Suppressor macrophage (primary cell): ENCODE measurements around the gene FYN.
"Not testable (repeated sequence)": the region's sequence is repeated elsewhere in the genome, so short reads cannot be mapped to it uniquely, and the experiment has no call there.

Experiments
- DNase-seq, 4 experiments: peaks; one replicate each; pipeline ENCODE4 v3.0.0-alpha.2; 2020 to 2022
- total RNA-seq, 17 experiments: gene quantifications; one replicate each; lab custom pipeline; 2026; ENCODE audit warnings: mixed read lengths in 6 of 17, inconsistent platforms in 3 of 17; lab: John Stamatoyannopoulos, UW

Gene FYN
- total RNA-seq, result 12.4 to 65.4 (median 34.2) reads per million in 17 experiments

- DNase-seq, result peak; percentile 97 to 99 (median 98)
These were observed at the start of gene FYN for GRCh38 chr6:111873178-111874024. Gene FYN (minus strand): TSS chr6:111873452. CDS start chr6:111720051, 153,401 bp downstream.

GRCh38 chr6:111922454-111923297 lies 49.4 kb upstream of the FYN start:
- DNase-seq, result peak; percentile 31 to 73 (median 58)

- DNase-seq, result no peak
These were observed 47.9 kb upstream of the FYN start for GRCh38 chr6:111921103-111921502.

- DNase-seq, result no peak
These were observed 47.3 kb upstream of the FYN start for GRCh38 chr6:111920578-111920977.

- DNase-seq, result peak in 3 of 4 experiments; percentile 25 to 42 (median 29)
These were observed 45.6 kb upstream of the FYN start for GRCh38 chr6:111918825-111919224.

- DNase-seq, result no peak
These were observed 43.5 kb upstream of the FYN start for GRCh38 chr6:111916747-111917146.

- DNase-seq, result no peak
These were observed 41.4 kb upstream of the FYN start for GRCh38 chr6:111914617-111915016.

- DNase-seq, result no peak
These were observed 39.7 kb upstream of the FYN start for GRCh38 chr6:111912904-111913303.

- no peak for DNase-seq
These were observed 38.2 kb upstream of the FYN start for GRCh38 chr6:111911428-111911827.

GRCh38 chr6:111909238-111909637 lies 36.0 kb upstream of the FYN start:
- no peak for DNase-seq

- DNase-seq, result not testable (repeated sequence)
These were observed 35.1 kb upstream of the FYN start for GRCh38 chr6:111908365-111908764.

GRCh38 chr6:111900735-111901134 lies 27.5 kb upstream of the FYN start:
- no peak for DNase-seq

- DNase-seq, result peak in 2 of 4 experiments; percentile 8 to 9
These were observed 26.3 kb upstream of the FYN start for GRCh38 chr6:111899531-111899930.

GRCh38 chr6:111898452-111898851 lies 25.2 kb upstream of the FYN start:
- no peak for DNase-seq

- DNase-seq, result no peak
These were observed 21.7 kb upstream of the FYN start for GRCh38 chr6:111894951-111895350.

GRCh38 chr6:111894272-111894671 lies 21.0 kb upstream of the FYN start:
- no peak for DNase-seq

- DNase-seq, result no peak
These were observed 19.2 kb upstream of the FYN start for GRCh38 chr6:111892431-111892830.

- no peak for DNase-seq
These were observed 17.7 kb upstream of the FYN start for GRCh38 chr6:111890988-111891387.

- no peak for DNase-seq
These were observed 15.9 kb upstream of the FYN start for GRCh38 chr6:111888928-111889695.

- not testable (repeated sequence) for DNase-seq
These were observed 13.5 kb upstream of the FYN start for GRCh38 chr6:111886793-111887192.

- DNase-seq, result no peak
These were observed 12.2 kb upstream of the FYN start for GRCh38 chr6:111885373-111886027.

GRCh38 chr6:111884068-111884467 lies 10.8 kb upstream of the FYN start:
- no peak for DNase-seq
